Progenitor cell of endocrine pancreas (in vitro differentiated cells): Measurements from ENCODE around the gene SLC35G2. TPM values are rescaled to one million over a fixed set of nuclear protein-coding genes. Genes with fewer than 3 reads are reported as not detected.

ENCODE experiments used
- DNase-seq: peaks from one replicate; pipeline ENCODE4 v3.0.0; 2021; ENCODE audit warnings: low spot score; ENCODE audit not compliant: unreplicated experiment
- H3K27ac Mint-ChIP-seq: 2 replicates; pipeline ENCODE4 v1.8.0; 2021; ENCODE audit warnings: mild to moderate bottlenecking, moderate library complexity, mixed read lengths
- H3K27me3 Mint-ChIP-seq: 2 replicates; pipeline ENCODE4 v1.8.0; 2021; ENCODE audit warnings: mixed read lengths
- H3K36me3 Mint-ChIP-seq: 2 replicates; pipeline ENCODE4 v1.8.0; 2022; ENCODE audit warnings: mixed read lengths; ENCODE audit not compliant: insufficient read depth
- H3K4me1 Mint-ChIP-seq: 2 replicates; pipeline ENCODE4 v1.8.0; 2021; ENCODE audit warnings: low read depth, mixed read lengths
- H3K4me3 Mint-ChIP-seq: 2 replicates; pipeline ENCODE4 v1.8.0; 2021; ENCODE audit warnings: low read depth, mild to moderate bottlenecking, moderate library complexity, mixed read lengths
- H3K9me3 Mint-ChIP-seq: 2 replicates; pipeline ENCODE4 v1.8.0; 2021; ENCODE audit warnings: low read depth, mixed read lengths
- total RNA-seq: library from RNA; stranded (reverse); gene quantifications from 2 replicates; pipeline ENCODE4 v1.2.1, GENCODE V29; 2021
- TF ChIP-seq, protein P1 (sequence below): fragments of 200-600 bp; sonication (generic); IDR thresholded peaks from one replicate; pipeline ENCODE4 v1.5.0; 2021; ENCODE audit warnings: antibody characterized with exemption, mild to moderate bottlenecking; ENCODE audit not compliant: unreplicated experiment

Gene SLC35G2
- total RNA-seq, 1 donor from 2014 or later: 2.3 TPM

- Mint-ChIP-seq H3K9me3 (peaks cover 13% of the 10 kb centered on the region), H3K4me1 (peaks cover 9% of the 10 kb centered on the region), H3K36me3 (peaks cover 11% of the 10 kb centered on the region), H3K4me3 (no peak overlapping the region), H3K27ac (no peak overlapping the region), H3K27me3 (no peaks in the 10 kb centered on the region)
- TF ChIP-seq, protein P1, sequence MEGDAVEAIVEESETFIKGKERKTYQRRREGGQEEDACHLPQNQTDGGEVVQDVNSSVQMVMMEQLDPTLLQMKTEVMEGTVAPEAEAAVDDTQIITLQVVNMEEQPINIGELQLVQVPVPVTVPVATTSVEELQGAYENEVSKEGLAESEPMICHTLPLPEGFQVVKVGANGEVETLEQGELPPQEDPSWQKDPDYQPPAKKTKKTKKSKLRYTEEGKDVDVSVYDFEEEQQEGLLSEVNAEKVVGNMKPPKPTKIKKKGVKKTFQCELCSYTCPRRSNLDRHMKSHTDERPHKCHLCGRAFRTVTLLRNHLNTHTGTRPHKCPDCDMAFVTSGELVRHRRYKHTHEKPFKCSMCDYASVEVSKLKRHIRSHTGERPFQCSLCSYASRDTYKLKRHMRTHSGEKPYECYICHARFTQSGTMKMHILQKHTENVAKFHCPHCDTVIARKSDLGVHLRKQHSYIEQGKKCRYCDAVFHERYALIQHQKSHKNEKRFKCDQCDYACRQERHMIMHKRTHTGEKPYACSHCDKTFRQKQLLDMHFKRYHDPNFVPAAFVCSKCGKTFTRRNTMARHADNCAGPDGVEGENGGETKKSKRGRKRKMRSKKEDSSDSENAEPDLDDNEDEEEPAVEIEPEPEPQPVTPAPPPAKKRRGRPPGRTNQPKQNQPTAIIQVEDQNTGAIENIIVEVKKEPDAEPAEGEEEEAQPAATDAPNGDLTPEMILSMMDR: no peak
- DNase-seq: no peak
Measured at GRCh38 chr3:136882571-136882970, 63.6 kb downstream of the SLC35G2 start.

DNA sequence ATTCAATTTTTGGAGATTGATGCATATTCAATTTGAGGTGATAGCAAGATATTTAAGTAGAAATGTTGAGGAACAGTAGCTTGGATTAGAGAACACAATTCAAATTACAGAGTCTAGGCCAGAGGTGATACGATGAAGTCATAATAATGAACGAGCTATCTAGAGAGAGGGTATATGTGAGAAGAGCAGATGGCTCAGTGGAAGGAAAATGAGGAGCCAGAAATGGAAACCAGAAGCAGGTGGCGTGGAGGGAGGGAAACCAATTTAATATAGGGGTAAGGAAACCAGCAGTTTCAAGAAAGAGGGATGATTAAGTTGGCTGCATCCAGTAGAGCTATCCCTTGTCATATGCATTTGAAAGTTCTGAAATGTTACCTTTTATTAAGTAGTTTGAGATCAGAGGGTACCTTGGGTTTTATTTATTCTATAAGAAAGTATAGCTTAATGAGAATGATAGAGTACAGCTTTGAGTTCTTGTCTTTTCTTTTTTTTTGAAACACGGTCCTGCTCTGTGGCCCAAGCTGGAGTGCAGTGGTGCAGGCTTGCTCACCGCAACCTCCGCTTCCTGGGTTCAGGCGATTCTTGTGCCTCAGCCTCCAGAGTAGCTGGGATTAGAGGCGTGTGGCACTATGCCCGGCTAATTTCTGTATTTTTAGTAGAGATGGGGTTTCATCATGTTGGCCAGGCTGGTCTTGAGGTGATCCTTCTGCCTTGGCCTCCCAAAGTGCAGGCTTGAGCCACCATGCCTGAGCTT is 65.2 kb downstream of the SLC35G2 start:
- TF ChIP-seq, protein P1: no peak
- peak overlapping the region; percentile 15 for H3K27ac Mint-ChIP-seq
- peaks cover 14% of the 10 kb centered on the region for H3K36me3 Mint-ChIP-seq
- H3K4me3 Mint-ChIP-seq: no peak overlapping the region
- DNase-seq: no peak
- H3K4me1 Mint-ChIP-seq: peaks cover 9% of the 10 kb centered on the region
- peaks cover 11% of the 10 kb centered on the region for H3K9me3 Mint-ChIP-seq
- no peaks in the 10 kb centered on the region for H3K27me3 Mint-ChIP-seq

DNA sequence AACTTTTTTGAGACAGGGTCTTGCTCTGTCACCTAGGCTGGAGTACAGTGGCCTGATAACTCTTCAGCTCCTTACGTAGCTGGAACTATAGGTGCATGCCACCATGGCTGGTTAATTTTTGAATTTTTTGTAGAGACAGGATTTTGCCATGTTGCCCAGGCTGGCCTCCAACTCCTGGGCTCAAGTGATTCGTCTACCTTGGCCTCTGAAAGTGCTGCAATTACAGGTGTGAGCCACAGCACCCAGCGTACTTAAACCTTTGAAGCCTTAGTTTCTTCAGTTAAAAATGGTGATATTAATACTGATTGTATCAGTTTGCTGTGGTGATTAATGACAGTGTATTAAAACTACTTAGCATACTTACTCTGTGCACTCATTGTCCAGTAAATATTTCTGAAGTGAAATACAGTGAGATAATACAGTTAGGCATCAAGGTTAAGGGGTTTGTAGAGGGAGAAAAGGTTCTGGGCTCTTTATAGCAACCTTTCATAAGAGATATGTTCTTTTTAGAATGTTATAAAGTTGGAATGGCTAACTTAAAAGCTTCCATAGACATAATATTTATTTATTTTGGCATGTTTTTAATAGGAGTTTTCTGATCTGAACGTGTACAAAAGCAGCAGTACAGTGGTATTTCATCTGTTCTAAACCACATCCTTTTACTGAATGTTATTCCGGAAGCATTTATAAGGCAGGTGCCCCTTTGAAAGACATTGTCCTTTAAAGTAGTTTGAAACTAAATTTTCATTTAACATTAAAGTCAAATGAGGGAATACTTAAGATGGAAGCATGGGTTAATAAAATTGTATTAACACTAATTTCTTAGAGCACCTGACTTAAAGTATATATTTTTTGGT is 66.7 kb downstream of the SLC35G2 start:
- DNase-seq: no peak
- Mint-ChIP-seq H3K27ac (no peak overlapping the region), H3K36me3 (peaks cover 17% of the 10 kb centered on the region), H3K9me3 (peaks cover 12% of the 10 kb centered on the region), H3K4me3 (no peak overlapping the region), H3K4me1 (peaks cover 9% of the 10 kb centered on the region), H3K27me3 (no peaks in the 10 kb centered on the region)
- TF ChIP-seq, protein P1: no peak

GRCh38 chr3:136889947-136890346 is 71.0 kb downstream of the SLC35G2 start:
- DNase-seq: no peak
- Mint-ChIP-seq H3K9me3 (peaks cover 21% of the 10 kb centered on the region), H3K27me3 (no peaks in the 10 kb centered on the region), H3K4me3 (no peak overlapping the region), H3K4me1 (peaks cover 18% of the 10 kb centered on the region), H3K27ac (no peak overlapping the region), H3K36me3 (peaks cover 24% of the 10 kb centered on the region)
- TF ChIP-seq, protein P1: no peak
